ENCODE data around the gene LUZP2.

The LUZP2 gene

DNA sequence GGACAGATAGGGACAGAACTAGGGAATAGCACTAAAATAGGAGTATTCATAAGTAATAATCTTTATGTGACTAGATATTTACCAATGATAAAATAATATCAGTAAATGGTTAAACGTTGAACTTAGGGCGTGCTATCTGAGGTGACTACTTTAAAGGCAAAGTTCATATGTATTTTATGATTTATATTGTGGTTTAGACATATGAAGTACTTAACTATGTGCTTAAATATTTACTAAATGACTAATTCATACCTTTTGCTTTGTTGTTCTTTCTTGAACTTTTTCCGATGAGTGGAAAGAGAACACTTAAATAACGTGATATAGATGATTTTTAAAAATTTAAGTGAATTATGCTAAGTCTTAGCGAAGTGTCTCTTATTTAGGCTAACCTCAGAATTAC, 14.7 kb downstream of the LUZP2 start:
- H3K9ac ChIP-seq (ENCODE audit: low read length) = no peak overlapping the region
- no peaks in the 10 kb centered on the region for H3K9me3 ChIP-seq (ENCODE audit: control insufficient read depth, low read length)
- no peak for DNase-seq (ENCODE audit: low read depth)
- no peaks in the 10 kb centered on the region for H3K4me1 ChIP-seq (ENCODE audit: control insufficient read depth, insufficient read depth, low read length)
- no peaks in the 10 kb centered on the region for H3K27me3 ChIP-seq (replicated peaks; ENCODE audit: control insufficient read depth, insufficient read depth, low read length)
- H3K4me3 ChIP-seq (ENCODE audit: low read length) = no peak overlapping the region
- no peaks in the 10 kb centered on the region for H3K36me3 ChIP-seq (ENCODE audit: control insufficient read depth, insufficient read depth, low read length, severe bottlenecking)

DNA sequence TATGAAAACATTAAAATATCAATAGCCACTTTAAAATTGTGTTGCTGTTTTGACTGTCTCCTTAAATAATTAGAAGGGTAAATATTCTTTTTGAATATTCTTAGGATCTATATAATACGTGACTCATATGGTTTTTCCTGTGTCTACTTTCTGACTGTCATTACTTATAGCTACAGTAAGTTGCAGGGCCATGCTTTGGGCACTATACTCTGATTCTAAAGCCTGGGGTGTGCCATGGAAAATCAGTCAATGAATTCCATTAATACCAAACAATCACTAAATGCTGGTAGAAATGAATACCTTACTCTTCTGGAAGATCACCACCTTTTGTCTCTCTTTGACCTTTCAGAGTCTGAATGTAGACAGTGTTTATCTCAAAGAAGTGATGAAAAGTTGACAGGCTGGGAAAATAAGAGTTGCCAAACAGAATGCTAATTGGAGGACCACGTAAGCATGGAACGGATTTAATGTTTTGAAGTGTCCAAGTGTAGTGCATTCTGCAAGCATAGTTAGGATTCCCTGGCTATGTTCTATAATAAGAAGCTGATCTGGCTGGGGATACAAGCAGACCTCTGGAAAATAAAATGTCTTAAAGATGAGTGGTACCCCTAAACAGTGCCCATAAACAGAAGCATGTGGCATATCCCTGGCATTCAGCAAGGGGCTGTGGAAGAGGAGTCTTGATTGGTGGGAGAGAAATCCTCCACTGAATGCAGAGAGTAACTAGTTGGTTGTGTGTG, 16.8 kb downstream of the LUZP2 start:
- Histone ChIP-seq H3K4me3 (ENCODE audit: low read length) (no peak overlapping the region), H3K4me1 (ENCODE audit: control insufficient read depth, insufficient read depth, low read length) (no peaks in the 10 kb centered on the region), H3K36me3 (ENCODE audit: control insufficient read depth, insufficient read depth, low read length, severe bottlenecking) (no peaks in the 10 kb centered on the region), H3K27me3 (replicated peaks; ENCODE audit: control insufficient read depth, insufficient read depth, low read length) (no peaks in the 10 kb centered on the region), H3K9ac (ENCODE audit: low read length) (no peak overlapping the region), H3K9me3 (ENCODE audit: control insufficient read depth, low read length) (no peaks in the 10 kb centered on the region)
- DNase-seq (ENCODE audit: low read depth) = peak; percentile 54

DNA sequence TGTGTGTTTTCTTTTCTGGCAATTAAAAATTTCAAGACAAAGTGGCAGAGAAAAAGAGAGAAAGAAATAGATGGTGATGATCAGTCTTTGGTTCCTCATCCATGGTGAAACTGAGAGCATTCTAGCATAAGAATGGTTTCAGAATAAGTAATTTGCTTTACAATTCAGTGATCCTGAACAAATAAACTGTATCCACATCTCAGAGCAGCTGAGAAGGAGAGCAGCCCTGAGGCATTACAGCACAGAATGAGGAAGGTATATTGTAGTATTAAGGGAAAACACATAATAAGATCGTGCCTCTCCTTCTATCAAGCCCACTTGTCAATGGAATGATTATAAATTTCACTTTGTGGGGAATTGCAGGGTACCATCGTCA, 17.4 kb downstream of the LUZP2 start:
- H3K4me3 ChIP-seq (ENCODE audit: low read length) = no peak overlapping the region
- H3K27me3 ChIP-seq (replicated peaks; ENCODE audit: control insufficient read depth, insufficient read depth, low read length) = no peaks in the 10 kb centered on the region
- no peaks in the 10 kb centered on the region for H3K9me3 ChIP-seq (ENCODE audit: control insufficient read depth, low read length)
- H3K36me3 ChIP-seq (ENCODE audit: control insufficient read depth, insufficient read depth, low read length, severe bottlenecking) = no peaks in the 10 kb centered on the region
- peak; percentile 70 for DNase-seq (ENCODE audit: low read depth)
- H3K9ac ChIP-seq (ENCODE audit: low read length) = no peak overlapping the region
- H3K4me1 ChIP-seq (ENCODE audit: control insufficient read depth, insufficient read depth, low read length) = no peaks in the 10 kb centered on the region

DNA sequence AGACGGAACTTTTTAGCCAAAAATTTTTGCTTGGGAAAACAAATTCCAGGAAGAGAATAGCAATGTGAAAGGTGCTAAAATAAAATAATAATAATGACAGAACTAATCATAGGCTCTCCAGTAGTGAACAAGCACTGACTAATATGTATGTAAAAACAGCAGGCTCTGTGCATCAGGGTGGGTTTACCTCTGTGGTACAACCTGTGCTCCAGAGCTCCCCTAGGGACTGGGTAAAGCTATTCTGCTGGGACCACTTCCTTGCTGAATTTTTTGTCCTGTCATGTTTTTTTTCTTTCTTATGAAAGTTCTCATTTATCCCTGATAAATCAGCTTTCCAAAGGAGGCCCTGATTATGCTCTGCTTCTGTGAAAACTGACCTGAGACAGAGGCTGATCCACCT, 18.8 kb downstream of the LUZP2 start:
- Histone ChIP-seq H3K36me3 (ENCODE audit: control insufficient read depth, insufficient read depth, low read length, severe bottlenecking) (no peaks in the 10 kb centered on the region), H3K4me1 (ENCODE audit: control insufficient read depth, insufficient read depth, low read length) (no peaks in the 10 kb centered on the region), H3K9me3 (ENCODE audit: control insufficient read depth, low read length) (no peaks in the 10 kb centered on the region), H3K4me3 (ENCODE audit: low read length) (no peak overlapping the region), H3K9ac (ENCODE audit: low read length) (no peak overlapping the region), H3K27me3 (replicated peaks; ENCODE audit: control insufficient read depth, insufficient read depth, low read length) (no peaks in the 10 kb centered on the region)
- DNase-seq (ENCODE audit: low read depth) = no peak

DNA sequence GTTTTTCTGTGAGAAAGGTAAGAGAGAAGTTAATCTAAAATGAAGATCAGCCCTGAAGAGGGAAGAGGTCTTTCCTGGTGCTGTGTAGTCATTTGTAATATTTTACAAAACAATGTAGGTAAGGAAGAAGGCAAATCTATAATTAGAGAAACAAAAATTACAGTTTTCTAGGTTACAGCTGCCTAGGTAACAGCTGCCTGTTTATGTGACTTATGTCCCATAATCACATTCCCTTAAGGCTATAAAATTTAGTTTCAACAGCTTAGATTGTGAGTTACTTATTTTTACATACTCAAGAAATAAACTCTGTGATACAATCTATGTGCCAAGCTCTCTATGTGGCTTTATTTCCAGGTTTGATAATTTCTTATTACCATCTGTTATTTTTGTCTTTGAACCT, 19.8 kb downstream of the LUZP2 start:
- no peaks in the 10 kb centered on the region for H3K27me3 ChIP-seq (replicated peaks; ENCODE audit: control insufficient read depth, insufficient read depth, low read length)
- H3K9me3 ChIP-seq (ENCODE audit: control insufficient read depth, low read length) = no peaks in the 10 kb centered on the region
- no peak overlapping the region for H3K4me3 ChIP-seq (ENCODE audit: low read length)
- no peak overlapping the region for H3K9ac ChIP-seq (ENCODE audit: low read length)
- H3K36me3 ChIP-seq (ENCODE audit: control insufficient read depth, insufficient read depth, low read length, severe bottlenecking) = no peaks in the 10 kb centered on the region
- H3K4me1 ChIP-seq (ENCODE audit: control insufficient read depth, insufficient read depth, low read length) = no peaks in the 10 kb centered on the region
- DNase-seq (ENCODE audit: low read depth) = no peak

DNA sequence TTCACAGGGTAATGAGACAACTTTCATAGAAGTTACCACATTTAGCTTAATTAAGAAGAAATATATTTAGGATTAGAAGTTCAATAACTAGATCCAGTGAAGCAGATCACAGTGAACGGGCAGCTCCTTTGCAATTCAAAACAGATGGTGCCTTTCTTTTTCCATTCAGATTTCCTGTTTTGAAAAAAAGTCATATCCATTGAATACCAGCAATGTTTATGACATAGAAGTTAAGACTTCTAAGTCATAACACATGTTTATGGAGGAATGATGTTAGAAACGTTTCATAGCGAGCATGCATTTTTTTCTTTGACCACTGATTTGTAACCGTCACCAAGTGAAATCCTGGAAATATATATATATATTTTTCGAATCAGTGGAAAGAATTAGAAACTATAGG, 24.7 kb downstream of the LUZP2 start:
- no peaks in the 10 kb centered on the region for H3K36me3 ChIP-seq (ENCODE audit: control insufficient read depth, insufficient read depth, low read length, severe bottlenecking)
- H3K27me3 ChIP-seq (replicated peaks; ENCODE audit: control insufficient read depth, insufficient read depth, low read length) = no peaks in the 10 kb centered on the region
- no peaks in the 10 kb centered on the region for H3K9me3 ChIP-seq (ENCODE audit: control insufficient read depth, low read length)
- H3K4me1 ChIP-seq (ENCODE audit: control insufficient read depth, insufficient read depth, low read length) = no peaks in the 10 kb centered on the region
- DNase-seq (ENCODE audit: low read depth) = peak; percentile 80
- no peak overlapping the region for H3K4me3 ChIP-seq (ENCODE audit: low read length)
- H3K9ac ChIP-seq (ENCODE audit: low read length) = no peak overlapping the region

DNA sequence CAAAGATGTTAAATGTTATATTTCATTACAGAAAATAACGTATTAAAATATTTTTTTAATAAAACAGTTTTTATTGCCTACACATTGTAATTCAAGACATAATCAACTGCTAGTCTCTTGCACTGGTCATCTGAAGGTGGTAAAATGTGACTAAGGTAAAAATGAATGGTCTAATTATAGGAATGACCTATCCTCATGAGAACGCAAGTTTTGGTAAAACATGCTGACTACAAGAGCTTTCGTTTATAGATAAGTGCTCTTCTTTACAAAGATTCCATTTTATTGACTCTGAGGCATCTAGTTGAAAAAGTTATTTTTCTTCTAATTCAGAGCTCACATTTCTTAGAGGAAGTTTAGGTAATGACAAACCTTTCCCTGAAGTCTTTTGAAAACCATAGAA, 27.3 kb downstream of the LUZP2 start:
- H3K27me3 ChIP-seq (replicated peaks; ENCODE audit: control insufficient read depth, insufficient read depth, low read length) = no peaks in the 10 kb centered on the region
- no peak for DNase-seq (ENCODE audit: low read depth)
- H3K4me3 ChIP-seq (ENCODE audit: low read length) = no peak overlapping the region
- no peak overlapping the region for H3K9ac ChIP-seq (ENCODE audit: low read length)
- H3K4me1 ChIP-seq (ENCODE audit: control insufficient read depth, insufficient read depth, low read length) = no peaks in the 10 kb centered on the region
- H3K9me3 ChIP-seq (ENCODE audit: control insufficient read depth, low read length) = no peaks in the 10 kb centered on the region
- no peaks in the 10 kb centered on the region for H3K36me3 ChIP-seq (ENCODE audit: control insufficient read depth, insufficient read depth, low read length, severe bottlenecking)

DNA sequence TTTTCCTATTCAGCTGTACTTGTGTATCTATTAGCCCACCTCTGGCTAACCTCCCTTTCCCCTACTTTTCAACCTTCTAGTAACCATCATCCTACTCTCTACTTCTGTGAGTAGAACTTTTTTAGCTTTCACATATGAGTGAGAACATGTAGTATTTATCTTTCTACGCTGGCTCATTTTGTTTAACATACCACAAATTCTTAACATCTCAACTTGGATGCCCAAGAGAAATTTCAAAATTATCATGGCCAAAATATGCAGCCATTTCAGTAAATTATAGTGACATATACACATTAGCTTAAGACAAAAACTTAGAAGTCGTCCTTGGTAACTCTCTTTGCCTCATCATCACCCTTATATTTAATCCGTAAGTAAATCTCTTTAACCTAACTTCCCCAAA, 34.7 kb downstream of the LUZP2 start:
- Histone ChIP-seq H3K9me3 (ENCODE audit: control insufficient read depth, low read length) (no peaks in the 10 kb centered on the region), H3K4me3 (ENCODE audit: low read length) (no peak overlapping the region), H3K36me3 (ENCODE audit: control insufficient read depth, insufficient read depth, low read length, severe bottlenecking) (no peaks in the 10 kb centered on the region), H3K9ac (ENCODE audit: low read length) (no peak overlapping the region), H3K4me1 (ENCODE audit: control insufficient read depth, insufficient read depth, low read length) (no peaks in the 10 kb centered on the region), H3K27me3 (replicated peaks; ENCODE audit: control insufficient read depth, insufficient read depth, low read length) (no peaks in the 10 kb centered on the region)
- DNase-seq (ENCODE audit: low read depth) = peak; percentile 56

DNA sequence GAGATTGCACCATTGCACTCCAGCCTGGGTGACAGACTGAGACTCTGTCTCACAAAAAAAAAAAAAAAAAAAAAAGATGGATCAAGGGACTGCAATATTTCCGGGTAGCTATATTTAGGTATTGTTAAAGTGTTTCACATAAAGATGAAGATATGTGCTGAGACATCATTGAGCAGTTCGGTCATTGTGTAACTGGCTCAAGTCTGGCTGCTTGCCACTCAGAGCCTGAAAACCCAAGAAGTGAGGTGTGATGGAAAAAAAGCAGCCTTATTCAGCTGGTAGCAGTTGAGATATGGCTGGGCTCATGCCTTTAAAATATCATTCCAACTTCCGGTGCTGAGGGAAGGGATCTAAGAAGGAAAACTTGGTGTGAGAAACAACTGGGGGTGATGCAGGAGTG, 46.9 kb downstream of the LUZP2 start:
- H3K36me3 ChIP-seq (ENCODE audit: control insufficient read depth, insufficient read depth, low read length, severe bottlenecking) = no peaks in the 10 kb centered on the region

DNA sequence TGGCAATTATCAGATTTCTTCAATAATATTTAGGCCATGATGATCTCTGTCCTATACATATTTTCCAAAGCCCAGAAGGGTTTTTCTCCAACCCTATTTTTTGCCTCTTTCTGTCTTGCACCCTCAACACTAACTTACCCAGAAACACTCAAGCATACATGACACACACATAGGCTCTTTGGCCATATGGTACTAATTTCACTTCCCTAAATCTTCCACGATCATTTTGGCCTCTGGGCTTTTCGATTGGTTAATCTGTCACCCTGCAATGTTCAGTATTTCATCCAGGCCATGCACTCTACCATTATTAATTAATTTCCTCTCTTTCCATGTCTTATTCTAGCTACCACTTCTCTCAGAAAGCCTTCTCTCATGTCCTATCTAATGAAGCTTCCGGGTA, 59.8 kb downstream of the LUZP2 start:
- no peaks in the 10 kb centered on the region for H3K9me3 ChIP-seq (ENCODE audit: control insufficient read depth, low read length)
- no peaks in the 10 kb centered on the region for H3K36me3 ChIP-seq (ENCODE audit: control insufficient read depth, insufficient read depth, low read length, severe bottlenecking)
- H3K4me1 ChIP-seq (ENCODE audit: control insufficient read depth, insufficient read depth, low read length) = no peaks in the 10 kb centered on the region
- no peak overlapping the region for H3K4me3 ChIP-seq (ENCODE audit: low read length)
- no peak overlapping the region for H3K9ac ChIP-seq (ENCODE audit: low read length)
- H3K27me3 ChIP-seq (replicated peaks; ENCODE audit: control insufficient read depth, insufficient read depth, low read length) = no peaks in the 10 kb centered on the region
- no peak for DNase-seq (ENCODE audit: low read depth)

More for the DNA sequence above, 46.9 kb downstream of the LUZP2 start:
- Histone ChIP-seq H3K9me3 (ENCODE audit: control insufficient read depth, low read length) (no peaks in the 10 kb centered on the region), H3K27me3 (replicated peaks; ENCODE audit: control insufficient read depth, insufficient read depth, low read length) (no peaks in the 10 kb centered on the region), H3K4me1 (ENCODE audit: control insufficient read depth, insufficient read depth, low read length) (no peaks in the 10 kb centered on the region), H3K9ac (ENCODE audit: low read length) (no peak overlapping the region), H3K4me3 (ENCODE audit: low read length) (no peak overlapping the region)
- no peak for DNase-seq (ENCODE audit: low read depth)

DNA sequence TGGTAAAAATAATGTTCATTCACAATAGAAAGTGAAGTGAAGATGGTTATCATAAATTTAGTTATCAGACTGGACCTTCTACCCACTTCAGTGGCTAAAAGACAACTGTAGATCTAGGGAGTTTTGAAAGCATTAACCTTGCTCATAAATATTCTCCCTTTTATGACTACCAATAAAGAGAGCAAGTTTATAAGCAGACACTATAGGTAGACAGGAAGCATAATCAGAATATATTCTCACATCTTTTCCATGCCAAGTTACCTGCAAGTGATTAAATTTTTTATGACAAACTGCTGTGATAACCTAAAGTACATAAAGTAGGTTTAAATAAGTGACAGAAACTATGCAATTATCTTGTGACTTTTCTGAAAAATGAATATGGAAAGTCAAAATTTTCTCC, 62.5 kb downstream of the LUZP2 start:
- no peak overlapping the region for H3K4me3 ChIP-seq (ENCODE audit: low read length)
- H3K4me1 ChIP-seq (ENCODE audit: control insufficient read depth, insufficient read depth, low read length) = no peaks in the 10 kb centered on the region
- no peak overlapping the region for H3K9ac ChIP-seq (ENCODE audit: low read length)
- H3K9me3 ChIP-seq (ENCODE audit: control insufficient read depth, low read length) = no peaks in the 10 kb centered on the region
- H3K27me3 ChIP-seq (replicated peaks; ENCODE audit: control insufficient read depth, insufficient read depth, low read length) = no peaks in the 10 kb centered on the region
- H3K36me3 ChIP-seq (ENCODE audit: control insufficient read depth, insufficient read depth, low read length, severe bottlenecking) = no peaks in the 10 kb centered on the region
- DNase-seq (ENCODE audit: low read depth) = no peak

DNA sequence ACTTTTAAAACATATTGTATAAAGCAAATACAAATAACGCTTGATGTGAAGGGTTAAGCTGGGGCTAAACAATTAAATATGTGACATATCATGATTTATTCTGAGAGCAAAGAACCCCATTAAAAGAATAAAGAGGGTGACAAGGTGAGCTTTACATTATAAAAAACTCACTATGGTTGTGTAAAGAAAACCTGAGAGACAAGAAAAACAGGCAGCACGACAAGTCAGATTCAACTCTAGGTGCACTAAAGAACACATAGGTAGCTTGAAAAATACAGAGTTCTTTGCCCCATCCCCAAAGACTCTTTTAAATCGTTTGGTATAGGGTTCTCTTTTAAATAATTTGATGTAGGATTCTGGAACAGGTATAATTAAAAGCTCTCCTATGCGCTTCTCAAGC, 63.5 kb downstream of the LUZP2 start:
- Histone ChIP-seq H3K4me1 (ENCODE audit: control insufficient read depth, insufficient read depth, low read length) (no peaks in the 10 kb centered on the region), H3K4me3 (ENCODE audit: low read length) (no peak overlapping the region), H3K36me3 (ENCODE audit: control insufficient read depth, insufficient read depth, low read length, severe bottlenecking) (no peaks in the 10 kb centered on the region), H3K9me3 (ENCODE audit: control insufficient read depth, low read length) (no peaks in the 10 kb centered on the region), H3K9ac (ENCODE audit: low read length) (no peak overlapping the region), H3K27me3 (replicated peaks; ENCODE audit: control insufficient read depth, insufficient read depth, low read length) (no peaks in the 10 kb centered on the region)
- DNase-seq (ENCODE audit: low read depth) = no peak
